Measurements from ENCODE around the gene ITIH5.

ITIH5 gene

GRCh38 chr10:7626283-7626682, 40.5 kb downstream of the ITIH5 start:
- TF ChIP-seq GATA1 (IDR thresholded peaks at IDR 0.05; ENCODE audit: low read depth, low read length) (no peak), POLR2A (IDR thresholded peaks at IDR 0.05; ENCODE audit: low read length) (no peak)
- no peak for DNase-seq

- no peak for DNase-seq
- TF ChIP-seq POLR2A (IDR thresholded peaks at IDR 0.05; ENCODE audit: low read length), result no peak
- no peak for TF ChIP-seq GATA1 (IDR thresholded peaks at IDR 0.05; ENCODE audit: low read depth, low read length)
Measured at GRCh38 chr10:7625836-7626235, 40.9 kb downstream of the ITIH5 start.

- DNase-seq, result no peak
- TF ChIP-seq GATA1 (IDR thresholded peaks at IDR 0.05; ENCODE audit: low read depth, low read length), result no peak
- no peak for TF ChIP-seq POLR2A (IDR thresholded peaks at IDR 0.05; ENCODE audit: low read length)
Measured at GRCh38 chr10:7625009-7625408, 41.8 kb downstream of the ITIH5 start.

DNA sequence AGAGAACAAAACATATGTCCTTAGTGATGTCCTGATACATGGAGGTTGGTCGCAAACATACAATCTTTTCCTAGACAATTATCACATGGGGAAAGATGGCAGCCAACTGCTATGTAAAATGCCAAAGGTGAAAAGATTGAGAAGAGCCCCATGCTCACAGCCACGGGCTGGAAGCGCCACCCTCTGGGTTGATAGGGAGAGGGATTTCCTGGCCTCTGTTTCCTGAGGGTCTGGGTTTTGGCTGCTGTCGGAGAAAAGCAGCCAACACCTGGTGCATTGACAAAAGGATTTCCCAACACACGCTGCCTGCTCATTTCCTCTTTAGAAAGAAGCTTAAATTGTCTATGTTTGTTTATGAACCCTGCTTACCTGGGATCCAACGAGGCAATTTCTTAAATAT, 43.8 kb downstream of the ITIH5 start:
- no peak for DNase-seq
- TF ChIP-seq GATA1 (IDR thresholded peaks at IDR 0.05; ENCODE audit: low read depth, low read length) (no peak), POLR2A (IDR thresholded peaks at IDR 0.05; ENCODE audit: low read length) (no peak)

DNA sequence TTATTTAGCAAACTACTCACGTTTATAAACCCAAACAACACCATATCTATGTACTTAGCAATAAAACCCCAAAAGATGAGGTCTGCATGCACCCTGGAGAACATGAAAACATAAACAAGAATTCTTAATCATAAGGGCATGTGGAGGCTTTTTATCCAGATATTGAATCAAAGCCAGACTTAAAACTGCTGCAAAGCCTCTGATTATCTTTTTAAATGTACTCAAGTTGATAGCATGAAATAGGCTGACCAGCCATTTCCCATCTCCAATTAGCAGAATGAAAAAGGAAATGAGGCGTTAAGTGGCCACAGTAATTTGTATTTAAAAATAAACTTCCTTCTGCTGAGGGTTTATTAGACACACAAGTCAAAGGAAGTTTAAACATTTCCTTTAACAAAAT, 48.3 kb downstream of the ITIH5 start:
- no peak for DNase-seq

GRCh38 chr10:7611909-7612308, 54.9 kb downstream of the ITIH5 start:
- DNase-seq, result no peak
- no peak for TF ChIP-seq POLR2A (IDR thresholded peaks at IDR 0.05; ENCODE audit: low read length)
- TF ChIP-seq GATA1 (IDR thresholded peaks at IDR 0.05; ENCODE audit: low read depth, low read length), result no peak

More for the DNA sequence above, 48.3 kb downstream of the ITIH5 start:
- no peak for TF ChIP-seq GATA1 (IDR thresholded peaks at IDR 0.05; ENCODE audit: low read depth, low read length)
- no peak for TF ChIP-seq POLR2A (IDR thresholded peaks at IDR 0.05; ENCODE audit: low read length)

GRCh38 chr10:7610651-7611389, 55.9 kb downstream of the ITIH5 start:
- TF ChIP-seq GATA1 (IDR thresholded peaks at IDR 0.05; ENCODE audit: low read depth, low read length) (no peak), POLR2A (IDR thresholded peaks at IDR 0.05; ENCODE audit: low read length) (no peak)
- peak in 1 of 2 experiments; percentile 30 for DNase-seq

- TF ChIP-seq POLR2A (IDR thresholded peaks at IDR 0.05; ENCODE audit: low read length) (no peak), GATA1 (IDR thresholded peaks at IDR 0.05; ENCODE audit: low read depth, low read length) (no peak)
- DNase-seq, result no peak
Measured at GRCh38 chr10:7610026-7610425, 56.7 kb downstream of the ITIH5 start.

DNA sequence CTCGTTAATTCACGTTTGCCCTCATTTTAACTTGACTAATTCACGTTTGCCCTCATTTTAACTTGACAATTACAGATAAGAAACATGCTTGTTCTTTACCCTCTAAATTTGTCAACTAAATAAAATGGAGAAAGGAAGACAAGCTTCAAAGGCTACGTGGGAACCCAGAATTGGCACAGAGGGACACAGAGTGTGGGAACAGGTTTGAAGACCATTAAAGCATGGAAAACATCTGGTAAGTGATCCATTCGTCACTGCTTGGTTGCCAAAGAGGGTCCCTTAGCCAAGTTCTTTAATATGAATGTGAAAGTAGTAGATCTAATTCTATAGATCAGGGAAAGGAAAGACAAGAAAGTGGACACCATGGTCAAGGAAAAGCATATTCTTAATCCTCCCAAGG, 57.2 kb downstream of the ITIH5 start:
- TF ChIP-seq POLR2A (IDR thresholded peaks at IDR 0.05; ENCODE audit: low read length), result no peak
- TF ChIP-seq GATA1 (IDR thresholded peaks at IDR 0.05; ENCODE audit: low read depth, low read length), result no peak
- DNase-seq, result no peak

DNA sequence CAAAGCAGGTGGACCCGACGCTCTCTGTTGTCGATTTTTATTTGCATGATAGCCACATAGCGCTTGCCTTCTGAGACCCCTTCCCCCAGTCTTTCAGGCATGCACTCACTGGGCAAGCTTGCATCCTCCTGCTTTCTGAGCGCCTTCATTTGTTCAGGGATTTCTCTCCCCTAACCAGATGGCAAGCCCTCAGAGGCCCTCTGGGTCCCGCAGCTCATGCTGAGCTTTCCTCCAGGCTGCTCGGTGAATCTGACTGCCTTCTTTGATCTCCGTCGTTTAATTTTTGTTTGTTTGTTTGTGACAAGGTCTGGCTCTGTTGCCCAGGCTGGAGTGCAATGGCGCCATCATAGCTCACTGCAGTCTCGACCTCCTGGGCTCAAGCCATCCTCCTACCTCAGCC, 58.8 kb downstream of the ITIH5 start:
- DNase-seq, result no peak
- TF ChIP-seq GATA1 (IDR thresholded peaks at IDR 0.05; ENCODE audit: low read depth, low read length) (no peak), POLR2A (IDR thresholded peaks at IDR 0.05; ENCODE audit: low read length) (no peak)

- DNase-seq, result no peak
- TF ChIP-seq POLR2A (IDR thresholded peaks at IDR 0.05; ENCODE audit: low read length) (no peak), GATA1 (IDR thresholded peaks at IDR 0.05; ENCODE audit: low read depth, low read length) (no peak)
Measured at GRCh38 chr10:7606951-7607404, 59.8 kb downstream of the ITIH5 start.

DNA sequence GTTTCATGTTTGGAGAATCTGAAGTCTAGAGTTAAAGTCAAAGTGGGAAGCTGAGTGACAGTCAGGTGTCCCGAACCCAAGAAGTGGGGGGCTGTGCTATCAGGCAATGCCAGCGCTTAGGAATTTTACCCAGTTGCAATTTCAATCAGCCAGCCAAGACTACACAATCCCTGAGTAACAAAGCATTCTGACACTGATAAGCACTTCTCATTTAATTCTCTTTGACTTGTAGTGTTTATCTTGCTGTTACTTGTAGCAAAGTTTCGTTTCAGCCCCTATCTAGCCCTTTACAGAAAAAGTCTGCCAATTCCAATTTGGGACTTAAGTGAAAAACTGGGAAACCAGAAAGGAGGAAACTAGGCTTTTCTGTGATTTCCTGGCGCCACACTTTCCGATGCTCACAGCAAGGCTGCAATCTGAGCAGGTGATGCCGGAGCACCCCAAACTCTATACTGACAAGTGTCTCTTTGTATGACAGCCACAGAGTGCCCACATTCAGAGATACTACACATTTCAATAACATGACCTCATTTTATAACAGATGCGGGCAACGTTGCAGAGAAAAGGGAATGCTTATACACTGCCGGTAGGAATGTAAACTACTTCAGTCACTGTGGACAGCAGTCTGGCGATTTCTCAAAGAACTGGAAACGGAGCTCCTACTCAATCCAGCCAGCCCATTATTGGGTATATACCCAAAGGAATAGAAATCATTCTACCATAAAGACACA, 61.0 kb downstream of the ITIH5 start:
- no peak for DNase-seq
- TF ChIP-seq POLR2A (IDR thresholded peaks at IDR 0.05; ENCODE audit: low read length) (no peak), GATA1 (IDR thresholded peaks at IDR 0.05; ENCODE audit: low read depth, low read length) (no peak)

DNA sequence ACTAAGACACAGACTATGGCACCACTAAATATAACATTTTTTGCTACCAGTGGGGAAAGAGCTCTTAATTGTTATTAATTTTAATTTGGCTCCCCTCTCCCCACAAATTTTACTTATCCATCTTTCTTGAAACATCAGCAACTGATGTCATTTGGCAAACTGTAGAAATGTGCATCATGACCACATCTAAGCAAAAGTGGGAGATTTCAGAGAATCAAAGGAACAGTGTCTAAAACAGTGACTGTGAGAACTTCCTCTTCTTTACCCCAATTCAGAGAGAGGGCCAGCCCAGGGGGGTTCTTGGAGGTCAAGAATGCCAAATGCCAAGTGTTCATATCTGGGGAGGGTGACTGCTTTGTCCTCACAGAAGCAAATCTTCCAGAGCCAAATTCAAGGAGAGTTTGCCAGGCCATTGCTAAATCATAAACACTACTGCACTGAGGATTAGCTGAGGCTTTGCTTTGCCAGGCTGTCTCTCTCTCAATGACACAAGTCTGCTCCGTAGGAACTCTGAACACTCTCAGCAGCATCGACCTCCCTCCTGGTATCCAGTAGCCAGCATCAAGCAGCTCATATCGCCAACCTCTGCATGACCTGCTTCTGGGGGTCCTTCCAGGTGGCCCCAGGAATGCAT, 65.6 kb downstream of the ITIH5 start:
- no peak for TF ChIP-seq POLR2A (IDR thresholded peaks at IDR 0.05; ENCODE audit: low read length)
- no peak for TF ChIP-seq GATA1 (IDR thresholded peaks at IDR 0.05; ENCODE audit: low read depth, low read length)
- no peak for DNase-seq

DNA sequence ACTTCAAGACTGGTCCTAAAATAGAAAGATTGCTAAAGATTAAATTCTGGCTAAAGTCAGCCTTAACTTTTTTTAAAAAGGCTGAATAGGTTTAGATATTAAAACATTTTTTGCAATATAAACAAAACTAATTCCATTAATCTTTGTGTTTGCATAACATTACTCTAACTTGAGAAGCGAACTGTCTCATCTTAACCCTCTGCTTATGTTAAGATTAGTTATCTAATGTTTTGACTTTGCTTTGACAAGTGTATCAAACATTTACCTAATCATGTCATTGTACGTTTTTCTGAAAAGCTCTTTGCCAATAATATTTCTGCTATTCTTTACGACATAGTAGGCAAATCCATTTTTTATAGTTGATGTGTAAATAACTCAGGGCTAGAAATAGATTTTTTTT, 68.0 kb downstream of the ITIH5 start:
- TF ChIP-seq POLR2A (IDR thresholded peaks at IDR 0.05; ENCODE audit: low read length), result no peak
- TF ChIP-seq GATA1 (IDR thresholded peaks at IDR 0.05; ENCODE audit: low read depth, low read length), result no peak
- no peak for DNase-seq
